Activated T-helper 17 cell treated with anti-CD3 and anti-CD28 coated beads, Interleukin-2, amount 50 U/mL, for 72 hours (primary cell): ENCODE measurements around the gene KCNN4. TPM values are rescaled to one million over a fixed set of nuclear protein-coding genes. Genes with fewer than 3 reads are reported as not detected.
A peak's percentile ranks its signal among the peaks of the same experiment; 100 is the strongest.

Source experiments
- ATAC-seq: fragments of 150-1000 bp; cut with Tn5 transposase; replicated peaks from 2 replicates; pipeline ENCODE4 v1.10.0; 2021; ENCODE audit warnings: mild to moderate bottlenecking, moderate library complexity
- H3K27ac Mint-ChIP-seq: one replicate; pipeline ENCODE4 v1.8.0; 2022; ENCODE audit warnings: mixed read lengths
- H3K27me3 Mint-ChIP-seq: one replicate; pipeline ENCODE4 v1.8.0; 2022; ENCODE audit warnings: mixed read lengths
- H3K36me3 Mint-ChIP-seq: one replicate; pipeline ENCODE4 v1.8.0; 2022; ENCODE audit warnings: low read depth, mild to moderate bottlenecking, mixed read lengths
- H3K4me1 Mint-ChIP-seq: one replicate; pipeline ENCODE4 v1.8.0; 2022; ENCODE audit warnings: mixed read lengths
- H3K4me3 Mint-ChIP-seq: one replicate; pipeline ENCODE4 v1.8.0; 2022; ENCODE audit warnings: mild to moderate bottlenecking, mixed read lengths
- H3K9me3 Mint-ChIP-seq: one replicate; pipeline ENCODE4 v1.8.0; 2022; ENCODE audit warnings: mixed read lengths
- total RNA-seq, 2 donors: library from RNA; stranded (reverse); gene quantifications; one replicate each; pipeline ENCODE4 v1.2.3, GENCODE V29; 2022

Gene KCNN4
- total RNA-seq, 2 donors from 2014 or later, result 116 to 385 TPM

- peak overlapping the region; percentile 99 for H3K4me3 Mint-ChIP-seq
- H3K27me3 Mint-ChIP-seq, result no peaks in the 10 kb centered on the region
- peak overlapping the region; percentile 100 for H3K27ac Mint-ChIP-seq
- H3K4me1 Mint-ChIP-seq, result peaks cover 56% of the 10 kb centered on the region
- no peak for ATAC-seq
- no peaks in the 10 kb centered on the region for H3K9me3 Mint-ChIP-seq
- H3K36me3 Mint-ChIP-seq, result peaks cover 72% of the 10 kb centered on the region
These were observed 25.4 kb downstream of the KCNN4 start for GRCh38 chr19:43755256-43755801.

GRCh38 chr19:43754503-43755255 is 26.1 kb downstream of the KCNN4 start, which contains the start of gene SMG9:
SMG9 (minus strand) TSS chr19:43754962; CDS start chr19:43750741, 4,221 bp downstream.
- Mint-ChIP-seq H3K4me3 (peak within 1 kb of the TSS; percentile 99), H3K9me3 (no peaks in the 10 kb centered on the region), H3K27me3 (no peaks in the 10 kb centered on the region), H3K36me3 (peaks cover 78% of the 10 kb centered on the region), H3K4me1 (peaks cover 60% of the 10 kb centered on the region), H3K27ac (peak within 1 kb of the TSS; percentile 100)
- peak; percentile 74 for ATAC-seq

- no peaks in the 10 kb centered on the region for H3K9me3 Mint-ChIP-seq
- H3K27ac Mint-ChIP-seq, result peak overlapping the region; percentile 100
- peaks cover 83% of the 10 kb centered on the region for H3K36me3 Mint-ChIP-seq
- no peak for ATAC-seq
- H3K27me3 Mint-ChIP-seq, result no peaks in the 10 kb centered on the region
- peak overlapping the region; percentile 99 for H3K4me3 Mint-ChIP-seq
- peaks cover 56% of the 10 kb centered on the region for H3K4me1 Mint-ChIP-seq
These were observed 26.6 kb downstream of the KCNN4 start for GRCh38 chr19:43754253-43754502.

GRCh38 chr19:43752287-43752875 is 28.4 kb downstream of the KCNN4 start:
- H3K27ac Mint-ChIP-seq, result peak overlapping the region; percentile 100
- no peaks in the 10 kb centered on the region for H3K9me3 Mint-ChIP-seq
- H3K4me1 Mint-ChIP-seq, result peaks cover 60% of the 10 kb centered on the region
- H3K4me3 Mint-ChIP-seq, result peak overlapping the region; percentile 99
- H3K27me3 Mint-ChIP-seq, result no peaks in the 10 kb centered on the region
- H3K36me3 Mint-ChIP-seq, result peaks cover 98% of the 10 kb centered on the region
- no peak for ATAC-seq

- peak overlapping the region; percentile 99 for H3K4me3 Mint-ChIP-seq
- ATAC-seq, result no peak
- H3K9me3 Mint-ChIP-seq, result no peaks in the 10 kb centered on the region
- no peaks in the 10 kb centered on the region for H3K27me3 Mint-ChIP-seq
- peaks cover 53% of the 10 kb centered on the region for H3K4me1 Mint-ChIP-seq
- peak overlapping the region; percentile 100 for H3K27ac Mint-ChIP-seq
- peaks cover 98% of the 10 kb centered on the region for H3K36me3 Mint-ChIP-seq
These were observed 29.1 kb downstream of the KCNN4 start for GRCh38 chr19:43751466-43752220.

- ATAC-seq, result no peak
- Mint-ChIP-seq H3K4me1 (peaks cover 40% of the 10 kb centered on the region), H3K27me3 (no peaks in the 10 kb centered on the region), H3K4me3 (no peak overlapping the region), H3K36me3 (peaks cover 98% of the 10 kb centered on the region), H3K9me3 (no peaks in the 10 kb centered on the region), H3K27ac (peak overlapping the region; percentile 36)
These were observed 30.9 kb downstream of the KCNN4 start for GRCh38 chr19:43749898-43750297.

- no peaks in the 10 kb centered on the region for H3K27me3 Mint-ChIP-seq
- H3K27ac Mint-ChIP-seq, result peak overlapping the region; percentile 70
- peaks cover 37% of the 10 kb centered on the region for H3K4me1 Mint-ChIP-seq
- no peaks in the 10 kb centered on the region for H3K9me3 Mint-ChIP-seq
- H3K4me3 Mint-ChIP-seq, result peak overlapping the region; percentile 66
- ATAC-seq, result no peak
- peaks cover 98% of the 10 kb centered on the region for H3K36me3 Mint-ChIP-seq
These were observed 31.6 kb downstream of the KCNN4 start for GRCh38 chr19:43749152-43749551.

- ATAC-seq, result no peak
- peaks cover 37% of the 10 kb centered on the region for H3K4me1 Mint-ChIP-seq
- peaks cover 98% of the 10 kb centered on the region for H3K36me3 Mint-ChIP-seq
- H3K4me3 Mint-ChIP-seq, result peak overlapping the region; percentile 66
- no peaks in the 10 kb centered on the region for H3K27me3 Mint-ChIP-seq
- H3K27ac Mint-ChIP-seq, result peak overlapping the region; percentile 70
- H3K9me3 Mint-ChIP-seq, result no peaks in the 10 kb centered on the region
These were observed 32.1 kb downstream of the KCNN4 start for GRCh38 chr19:43748685-43749084.

- peak overlapping the region; percentile 70 for H3K27ac Mint-ChIP-seq
- H3K36me3 Mint-ChIP-seq, result peaks cover 100% of the 10 kb centered on the region
- peaks cover 35% of the 10 kb centered on the region for H3K4me1 Mint-ChIP-seq
- peak overlapping the region; percentile 66 for H3K4me3 Mint-ChIP-seq
- no peaks in the 10 kb centered on the region for H3K27me3 Mint-ChIP-seq
- ATAC-seq, result no peak
- no peaks in the 10 kb centered on the region for H3K9me3 Mint-ChIP-seq
These were observed 32.6 kb downstream of the KCNN4 start for GRCh38 chr19:43748205-43748594.

GRCh38 chr19:43747557-43748204 is 33.1 kb downstream of the KCNN4 start:
- Mint-ChIP-seq H3K9me3 (no peaks in the 10 kb centered on the region), H3K36me3 (peaks cover 100% of the 10 kb centered on the region), H3K4me1 (peaks cover 29% of the 10 kb centered on the region), H3K27me3 (no peaks in the 10 kb centered on the region), H3K4me3 (peak overlapping the region; percentile 66), H3K27ac (peak overlapping the region; percentile 70)
- ATAC-seq, result peak; percentile 64

GRCh38 chr19:43743059-43743458 is 37.7 kb downstream of the KCNN4 start:
- Mint-ChIP-seq H3K27ac (no peak overlapping the region), H3K4me3 (no peak overlapping the region), H3K9me3 (no peaks in the 10 kb centered on the region), H3K27me3 (no peaks in the 10 kb centered on the region), H3K4me1 (peaks cover 8% of the 10 kb centered on the region), H3K36me3 (peaks cover 98% of the 10 kb centered on the region)
- ATAC-seq, result no peak

- H3K9me3 Mint-ChIP-seq, result no peaks in the 10 kb centered on the region
- peak overlapping the region; percentile 9 for H3K27ac Mint-ChIP-seq
- ATAC-seq, result no peak
- no peaks in the 10 kb centered on the region for H3K27me3 Mint-ChIP-seq
- H3K36me3 Mint-ChIP-seq, result peaks cover 97% of the 10 kb centered on the region
- H3K4me3 Mint-ChIP-seq, result no peak overlapping the region
- H3K4me1 Mint-ChIP-seq, result peaks cover 5% of the 10 kb centered on the region
These were observed 39.5 kb downstream of the KCNN4 start for GRCh38 chr19:43741075-43741825.

GRCh38 chr19:43739439-43740235 is 41.1 kb downstream of the KCNN4 start:
- ATAC-seq, result no peak
- Mint-ChIP-seq H3K27me3 (no peaks in the 10 kb centered on the region), H3K4me3 (no peak overlapping the region), H3K27ac (no peak overlapping the region), H3K36me3 (peaks cover 95% of the 10 kb centered on the region), H3K4me1 (peaks cover 5% of the 10 kb centered on the region), H3K9me3 (no peaks in the 10 kb centered on the region)
